Stimulated activated CD8-positive, alpha-beta memory T cell treated with anti-CD3 and anti-CD28 coated beads, Interleukin-7, amount 100 ng/mL, for 1 hour (primary cell): ENCODE measurements around the gene KLK12.

ENCODE experiments used
- DNase-seq, 2 donors: peaks; one replicate each; pipeline ENCODE4 v3.0.0-alpha.2; 2020; ENCODE audit warnings: low read depth in 2 of 2

Gene KLK12

GRCh38 chr19:50981587-50982146 lies 53.1 kb downstream of the KLK12 start:
- DNase-seq = no peak

GRCh38 chr19:50980208-50980607 lies 54.6 kb downstream of the KLK12 start:
- DNase-seq = no peak

GRCh38 chr19:50979758-50980157 lies 55.0 kb downstream of the KLK12 start:
- no peak for DNase-seq
